Measurements from ENCODE around the gene RBPJ.
A peak's percentile ranks its signal among the peaks of the same experiment; 100 is the strongest.

RBPJ gene

DNA sequence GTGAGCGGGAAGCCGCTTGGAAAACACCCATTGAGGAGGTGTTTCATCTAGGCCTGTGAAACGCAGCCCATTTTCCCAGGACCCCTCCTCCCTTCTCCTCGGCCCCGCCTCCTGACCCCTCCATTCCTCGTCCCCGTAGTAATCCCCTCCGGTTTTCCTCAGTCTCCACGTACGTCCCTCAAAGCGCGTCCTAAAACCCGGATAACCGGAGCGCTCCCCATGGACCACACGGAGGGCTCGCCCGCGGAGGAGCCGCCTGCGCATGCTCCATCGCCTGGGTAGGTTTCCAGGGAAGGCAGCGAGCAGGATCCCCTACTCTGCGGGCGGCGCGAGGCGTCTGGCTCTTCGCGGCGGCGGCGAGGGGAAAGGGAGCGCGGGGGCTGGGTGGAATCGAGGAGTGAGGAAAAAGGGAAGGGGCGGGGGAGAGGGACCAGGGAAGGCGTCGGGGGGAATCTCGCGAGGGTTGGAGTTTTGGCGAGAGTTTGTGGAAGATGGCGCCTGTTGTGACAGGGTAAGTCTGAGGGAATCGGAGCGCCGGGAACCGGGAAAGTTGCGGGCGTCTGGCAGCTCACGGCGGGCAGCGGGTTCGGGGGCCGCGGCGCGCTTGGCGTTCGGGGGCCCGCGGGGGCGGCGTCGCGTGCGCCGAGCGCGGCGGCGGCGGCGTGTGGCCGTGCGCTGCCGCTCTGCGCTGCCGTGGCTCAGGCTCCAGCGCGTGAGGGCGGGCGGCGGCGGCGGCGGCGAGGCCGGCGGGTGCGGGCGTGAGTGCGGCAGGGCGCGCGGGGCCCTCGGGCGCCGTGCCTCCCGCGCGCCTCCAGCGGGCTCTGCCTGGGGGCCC lies at the start of gene RBPJ:
Gene RBPJ (plus strand): TSS at position 477 of the 835 bp plus-strand sequence. CDS start 15 bp downstream, at position 492.
- intact Hi-C loops (cut with DNase I) = loop anchor here (5.0 kb wide), 1 partner anchor 238 kb away; no protein-coding TSS in a partner anchor
- peak; percentile 85 to 98 (median 90) for DNase-seq

DNA sequence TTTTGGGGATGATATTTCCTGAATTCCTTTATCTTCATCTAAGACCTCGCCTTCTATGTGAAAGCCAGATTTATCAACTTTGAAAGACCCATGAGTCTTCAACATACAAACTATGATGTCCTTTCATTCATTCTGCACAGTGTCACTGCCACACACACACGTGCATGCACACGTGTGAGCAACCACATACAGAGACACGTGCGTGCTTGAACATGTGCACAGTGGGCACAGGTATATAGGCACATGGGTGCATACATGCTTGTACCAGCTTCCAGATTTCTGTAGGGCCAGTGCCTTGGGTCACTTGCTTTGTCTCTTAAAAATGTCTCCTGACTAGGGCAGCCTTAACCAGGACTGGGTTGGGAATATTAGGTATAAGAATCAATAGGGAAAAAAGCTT lies 49.1 kb upstream of the RBPJ start:
- no peak for DNase-seq
- intact Hi-C loops (cut with DNase I) = no loop called here

DNA sequence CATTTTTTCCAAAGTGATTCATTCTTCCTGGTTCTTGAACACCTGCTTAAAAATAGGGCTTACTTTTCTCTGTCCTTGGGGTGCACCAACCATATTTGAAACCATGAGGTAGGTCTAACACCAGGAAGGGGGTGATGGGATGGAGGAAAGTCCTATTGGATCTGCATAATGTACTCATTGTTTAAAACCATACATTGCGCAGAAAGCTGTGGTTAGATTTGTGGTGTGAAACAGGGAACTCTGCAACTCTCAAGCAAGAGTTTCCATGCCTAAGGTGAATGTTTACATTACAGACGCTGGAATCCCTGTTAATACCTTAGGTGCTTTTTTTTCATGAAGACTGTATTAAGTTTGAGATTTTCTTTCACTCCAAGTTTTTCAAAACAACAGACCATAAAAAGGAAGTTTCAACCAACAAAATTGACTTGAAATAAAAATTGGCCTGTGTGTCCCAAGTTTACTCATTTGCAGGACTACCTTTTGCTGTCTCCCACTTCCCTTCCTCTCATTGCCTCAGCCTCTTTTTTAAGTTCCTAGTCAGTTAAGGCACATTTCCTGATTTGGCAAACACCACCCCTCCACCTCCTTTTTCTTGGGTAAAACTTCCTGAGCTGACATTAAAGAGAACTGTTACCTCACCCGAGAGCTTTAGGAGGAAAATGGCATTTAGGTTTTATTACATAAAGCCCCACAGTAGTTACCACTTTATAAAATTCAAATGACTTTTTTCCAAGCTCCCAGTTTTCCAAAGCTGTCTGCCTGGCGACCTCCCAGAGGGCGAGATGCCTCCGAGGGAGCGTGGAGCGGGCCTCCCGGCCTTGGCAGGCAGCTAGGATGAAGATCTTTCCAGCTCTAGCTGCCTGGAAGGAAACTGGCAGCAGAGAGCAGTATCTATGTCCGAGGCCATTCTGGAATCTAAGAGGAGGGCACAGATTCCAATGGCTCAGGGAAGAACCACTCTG lies 47.9 kb upstream of the RBPJ start:
- peak in 1 of 10 donors; percentile 15 for DNase-seq
- intact Hi-C loops (cut with DNase I) = no loop called here

GRCh38 chr4:26273616-26273980 lies 47.2 kb upstream of the RBPJ start:
- DNase-seq = peak in 3 of 10 donors; percentile 3 to 87 (median 18)
- intact Hi-C loops (cut with DNase I) = no loop called here

DNA sequence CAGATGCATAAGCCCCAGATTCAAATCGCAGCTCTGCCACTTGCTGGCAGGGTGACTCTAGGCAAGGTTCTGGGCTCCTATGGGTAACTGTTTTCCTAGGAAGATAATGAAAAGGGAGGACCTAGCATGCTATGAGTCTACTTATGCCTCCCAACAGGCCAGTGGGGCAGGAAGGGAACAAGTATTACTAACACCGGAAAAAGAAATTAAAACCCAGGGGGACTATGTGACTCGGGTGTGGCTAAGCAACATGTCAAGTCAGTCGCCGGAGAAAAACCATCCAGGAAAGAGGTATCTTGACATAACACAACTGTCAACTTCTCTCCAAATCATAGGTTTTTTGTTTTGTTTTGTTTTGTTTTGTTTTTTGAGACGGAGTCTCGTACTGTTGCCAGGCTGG lies 45.5 kb upstream of the RBPJ start:
- intact Hi-C loops (cut with DNase I) = no loop called here

GRCh38 chr4:26279446-26279845 lies 41.4 kb upstream of the RBPJ start:
- no peak for DNase-seq
- intact Hi-C loops (cut with DNase I) = no loop called here

More for the DNA sequence above, 45.5 kb upstream of the RBPJ start:
- DNase-seq = no peak

- intact Hi-C loops (cut with DNase I) = no loop called here
- DNase-seq = no peak
These were observed 38.9 kb upstream of the RBPJ start for GRCh38 chr4:26281881-26282280.

GRCh38 chr4:26284536-26284935 lies 36.3 kb upstream of the RBPJ start:
- intact Hi-C loops (cut with DNase I) = no loop called here
- no peak for DNase-seq

DNA sequence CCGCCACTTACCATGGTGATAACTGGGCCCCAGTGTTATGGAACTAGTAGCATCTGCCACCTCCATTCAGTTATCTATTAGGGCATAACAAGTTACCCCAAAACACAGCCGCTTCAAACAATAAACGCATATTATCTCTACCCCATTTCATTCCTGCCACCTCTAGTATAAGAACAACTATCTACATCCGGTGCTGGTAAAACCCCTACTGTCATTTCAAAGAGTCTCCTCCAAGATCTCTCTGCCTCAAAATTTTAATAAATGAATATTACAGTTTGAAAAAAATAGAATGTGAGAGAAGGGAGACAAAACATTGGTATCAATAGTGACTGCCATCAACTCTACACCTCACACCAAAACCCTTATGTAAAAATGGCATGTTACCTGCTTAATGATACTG lies 35.5 kb upstream of the RBPJ start:
- intact Hi-C loops (cut with DNase I) = no loop called here

GRCh38 chr4:26287756-26288155 lies 33.1 kb upstream of the RBPJ start:
- DNase-seq = no peak
- intact Hi-C loops (cut with DNase I) = no loop called here

More for the DNA sequence above, 35.5 kb upstream of the RBPJ start:
- DNase-seq = no peak

DNA sequence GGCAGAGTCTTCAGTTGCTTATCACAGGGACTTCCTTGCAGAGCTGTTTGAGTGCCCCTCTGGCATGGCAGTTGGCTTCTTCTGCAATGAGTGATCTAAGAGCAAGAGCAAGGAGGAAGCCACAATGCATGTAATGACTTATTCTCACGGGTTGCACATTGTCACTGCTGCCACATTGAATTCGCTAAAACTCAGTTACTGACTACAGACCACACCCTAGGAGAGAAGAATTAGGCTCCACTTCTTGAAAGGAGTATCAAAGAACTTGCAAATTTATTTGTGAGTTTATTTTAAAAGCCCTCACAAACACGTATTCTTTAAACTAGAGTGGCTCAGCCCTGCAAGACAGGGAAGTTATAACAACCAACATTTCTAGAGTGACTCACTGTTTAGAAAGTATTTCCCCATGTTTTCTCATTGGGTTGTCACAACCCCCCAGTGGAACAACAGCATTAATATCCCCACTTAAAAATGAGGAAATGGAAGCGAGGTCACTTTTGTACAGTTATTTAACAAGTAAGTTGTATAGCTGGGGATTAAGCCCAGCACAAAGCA lies 32.4 kb upstream of the RBPJ start:
- intact Hi-C loops (cut with DNase I) = no loop called here
- no peak for DNase-seq

DNA sequence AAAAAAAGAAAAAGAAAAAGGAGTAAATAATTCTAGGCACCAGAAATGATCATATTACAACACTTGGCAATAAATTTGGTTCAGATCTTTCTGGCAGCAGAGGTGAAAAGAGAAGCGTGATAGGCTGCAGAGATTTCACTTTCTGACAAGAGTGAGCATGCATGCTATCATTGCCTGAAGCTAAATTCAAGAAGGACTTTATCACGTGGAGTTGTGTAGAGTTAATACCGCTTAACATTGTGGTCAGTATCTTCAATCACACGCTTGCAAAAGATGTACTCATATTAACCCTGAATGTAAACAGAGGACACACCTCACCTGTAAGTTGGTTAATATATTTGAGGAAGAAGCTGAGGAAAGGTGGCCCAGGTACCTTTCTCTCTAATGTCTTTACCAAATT lies 31.4 kb upstream of the RBPJ start:
- intact Hi-C loops (cut with DNase I) = no loop called here
- DNase-seq = no peak

DNA sequence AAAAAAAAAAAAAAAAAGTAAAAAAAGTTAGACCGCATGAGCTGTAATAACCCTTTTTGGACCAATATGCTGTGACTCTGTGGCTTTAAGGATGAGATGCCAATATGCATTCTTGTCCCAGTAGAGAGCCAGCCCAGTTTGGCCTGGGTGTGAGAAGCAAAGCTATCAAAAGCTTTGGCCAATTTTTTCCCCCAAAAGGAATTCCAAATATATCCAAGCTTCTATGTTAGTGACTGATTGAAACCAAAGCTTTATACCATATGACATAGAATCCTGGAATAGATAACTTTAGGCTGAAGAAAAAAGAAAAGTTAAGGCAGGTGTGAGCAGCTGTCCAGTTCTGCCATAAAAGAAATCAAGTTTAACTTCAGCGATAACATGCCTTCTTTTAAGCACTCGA lies 30.5 kb upstream of the RBPJ start:
- no peak for DNase-seq
- intact Hi-C loops (cut with DNase I) = no loop called here

DNA sequence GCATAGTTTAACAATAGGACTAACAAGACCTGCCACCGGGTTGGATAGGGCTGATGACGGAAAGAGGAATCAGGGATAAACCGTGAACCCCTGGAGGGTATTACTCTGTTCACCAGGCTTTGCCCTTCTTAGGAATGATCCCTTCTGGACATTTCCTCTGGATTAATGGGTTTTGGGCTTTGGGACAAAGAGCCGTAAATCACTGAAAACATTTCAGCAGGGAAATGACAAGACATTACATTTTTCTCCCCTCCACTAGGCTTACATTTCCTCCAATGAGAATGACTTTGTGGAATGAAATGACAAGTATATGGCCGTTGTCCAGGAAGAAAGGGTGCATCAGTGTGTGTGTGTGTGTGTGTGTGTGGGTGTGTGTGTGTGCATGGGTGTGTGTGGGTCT lies 25.9 kb upstream of the RBPJ start:
- no peak for DNase-seq
- intact Hi-C loops (cut with DNase I) = no loop called here

DNA sequence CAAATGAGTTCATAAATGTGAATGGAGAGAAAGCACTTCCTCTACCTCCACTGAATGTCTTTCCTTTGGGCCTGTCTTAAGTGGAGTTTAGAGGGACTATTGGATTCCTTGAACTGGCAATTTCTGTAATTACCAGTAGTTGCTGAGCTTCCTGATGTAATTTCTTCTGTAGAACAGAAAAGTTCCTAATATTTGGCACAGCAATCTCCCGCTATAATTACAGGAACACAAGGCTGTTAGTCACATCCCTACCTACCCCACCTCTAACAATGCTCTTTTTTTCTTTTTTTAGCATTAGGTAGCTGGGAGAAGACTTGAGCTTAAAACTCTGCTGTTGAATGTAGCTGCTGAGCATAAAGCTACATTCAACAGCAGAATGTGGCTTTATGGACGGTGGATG lies 24.8 kb upstream of the RBPJ start:
- intact Hi-C loops (cut with DNase I) = no loop called here
- DNase-seq = no peak

- intact Hi-C loops (cut with DNase I) = no loop called here
- DNase-seq = no peak
These were observed 24.3 kb upstream of the RBPJ start for GRCh38 chr4:26296514-26296913.

- intact Hi-C loops (cut with DNase I) = no loop called here
- DNase-seq = no peak
These were observed 23.6 kb upstream of the RBPJ start for GRCh38 chr4:26297219-26297618.

DNA sequence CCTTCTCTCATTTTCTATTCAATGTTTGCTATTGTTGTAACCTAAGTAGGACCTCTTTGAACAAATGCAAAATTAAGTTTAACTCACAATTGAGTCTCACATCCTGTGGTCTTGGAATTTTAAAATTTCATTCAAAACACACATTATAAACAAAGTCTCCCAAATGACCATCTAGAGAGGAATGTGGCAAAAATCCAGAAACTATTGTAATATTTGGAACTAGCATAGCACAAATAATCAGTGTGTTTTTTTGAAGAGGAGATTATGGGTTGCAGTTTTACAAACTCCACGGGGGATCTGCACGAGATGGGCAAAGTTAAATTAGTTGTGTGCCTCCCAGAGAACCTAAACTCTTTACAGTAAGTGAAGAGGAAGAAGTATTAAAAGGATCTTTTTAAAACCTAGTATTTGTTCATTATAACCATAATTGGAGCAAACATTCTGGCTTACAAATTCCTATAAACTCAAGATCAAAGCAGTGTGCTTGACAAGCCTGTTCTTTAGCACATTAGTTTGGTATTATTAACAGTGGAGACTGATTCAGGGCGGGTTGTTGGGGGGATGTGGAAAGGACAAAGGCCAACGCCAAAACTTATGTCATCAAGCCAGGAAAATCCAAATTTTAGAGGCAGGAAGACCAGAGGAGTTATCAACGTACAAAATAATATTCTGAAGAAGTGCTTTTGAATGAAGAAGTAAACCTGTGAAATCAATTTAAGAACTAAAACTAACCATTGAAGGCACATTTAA lies 22.4 kb upstream of the RBPJ start:
- intact Hi-C loops (cut with DNase I) = no loop called here
- DNase-seq = no peak

DNA sequence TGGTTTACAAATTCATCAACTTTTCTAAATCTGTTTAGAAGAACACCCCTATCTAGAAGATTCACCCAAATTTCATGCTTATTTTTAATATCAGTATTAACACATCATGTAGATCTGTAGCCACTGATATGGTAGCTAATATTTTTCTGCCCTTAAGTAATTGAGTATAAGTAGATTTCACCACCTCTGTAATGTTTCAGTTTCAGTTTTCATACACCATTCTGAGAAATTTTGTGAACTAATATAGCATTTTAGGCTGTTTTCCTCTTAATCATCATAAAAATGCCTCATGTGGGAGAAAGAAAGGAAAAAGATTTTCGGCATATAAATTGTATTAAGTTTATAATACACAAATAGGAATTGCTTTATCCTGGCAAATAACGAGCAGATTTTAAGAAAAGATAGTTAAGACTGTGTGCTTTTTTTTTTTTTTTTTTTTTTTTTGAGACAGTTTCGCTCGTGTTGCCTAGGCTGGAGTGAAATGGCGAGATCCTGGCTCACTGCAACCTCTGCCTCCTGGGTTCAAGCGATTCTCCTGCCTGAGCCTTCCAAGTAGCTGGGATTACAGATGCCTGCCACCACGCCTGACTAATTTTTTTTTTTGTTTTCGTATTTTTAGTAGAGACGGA lies 21.4 kb upstream of the RBPJ start:
- intact Hi-C loops (cut with DNase I) = no loop called here
- no peak for DNase-seq

Measured in posterior cingulate gyrus (tissue), 11 donors.